Measurements from ENCODE around the gene RXFP1. TPM values are rescaled to one million over a fixed set of nuclear protein-coding genes. Genes with fewer than 3 reads are reported as not detected.
"Not testable (repeated sequence)": the region's sequence is repeated elsewhere in the genome, so short reads cannot be mapped to it uniquely, and the experiment has no call there.

The RXFP1 gene
- total and polyA plus RNA-seq, 2 experiments from 2014 or later, result 1.2 to 3.1 TPM

GRCh38 chr4:158652920-158653319 is 131.2 kb downstream of the RXFP1 start:
- WGBS, 2 experiments (ENCODE audit: low coverage in 1 of 2, low lambda C conversion rate in 2 of 2, missing lambda C conversion rate in 2 of 2), result 30 to 36% methylated on average over 2 of the region's 2 CpGs
- Histone ChIP-seq H3F3A (ENCODE audit: insufficient read depth) (no peaks in the 10 kb centered on the region), H3K4me3 (peak overlapping the region; percentile 23), H3K9me2 (ENCODE audit: insufficient read depth) (no peaks in the 10 kb centered on the region), H2AFZ (peak overlapping the region; percentile 87), H3K27me3 (replicated peaks; ENCODE audit: insufficient read depth) (no peaks in the 10 kb centered on the region), H3K79me2 (ENCODE audit: insufficient read depth) (no peaks in the 10 kb centered on the region), H3K36me3 (ENCODE audit: low read depth) (no peaks in the 10 kb centered on the region), H3K9ac (peak overlapping the region; percentile 40), H3K4me2 (ENCODE audit: unreplicated experiment) (peak overlapping the region; percentile 51), H3K4me1 (ENCODE audit: insufficient read depth) (peaks cover 14% of the 10 kb centered on the region; the same call in 1 of the 2 replicates), H4K20me1 (ENCODE audit: insufficient read depth) (no peaks in the 10 kb centered on the region), H3K27ac (no peak overlapping the region), H3K9me3 (ENCODE audit: low read depth) (no peaks in the 10 kb centered on the region)
- in situ Hi-C loops (cut with MboI), result no loop called here
- TF ChIP-seq EZH2 (IDR thresholded peaks at IDR 0.05; ENCODE audit: insufficient read depth, poor library complexity, severe bottlenecking) (no peak), EZH2phosphoT487 (IDR thresholded peaks at IDR 0.05; ENCODE audit: insufficient read depth, low read depth) (no peak)
- DNase-seq, result no peak

- H3K27me3 ChIP-seq (replicated peaks; ENCODE audit: insufficient read depth), result no peaks in the 10 kb centered on the region
- no peaks in the 10 kb centered on the region for H3K79me2 ChIP-seq (ENCODE audit: insufficient read depth)
- TF ChIP-seq EZH2 (IDR thresholded peaks at IDR 0.05; ENCODE audit: insufficient read depth, poor library complexity, severe bottlenecking) (no peak), EZH2phosphoT487 (IDR thresholded peaks at IDR 0.05; ENCODE audit: insufficient read depth, low read depth) (no peak)
- H3F3A ChIP-seq (ENCODE audit: insufficient read depth), result no peaks in the 10 kb centered on the region
- no peak overlapping the region for H3K27ac ChIP-seq
- no peaks in the 10 kb centered on the region for H3K36me3 ChIP-seq (ENCODE audit: low read depth)
- H3K4me2 ChIP-seq (ENCODE audit: unreplicated experiment), result no peak overlapping the region
- peaks cover 3% of the 10 kb centered on the region; the same call in 1 of the 2 replicates for H3K4me1 ChIP-seq (ENCODE audit: insufficient read depth)
- WGBS, 2 experiments (ENCODE audit: low coverage in 1 of 2, low lambda C conversion rate in 2 of 2, missing lambda C conversion rate in 2 of 2), result 46 to 52% methylated on average over 1 of the region's 1 CpG
- H3K4me3 ChIP-seq, result no peak overlapping the region
- no peak for DNase-seq
- H3K9me3 ChIP-seq (ENCODE audit: low read depth), result no peaks in the 10 kb centered on the region
- in situ Hi-C loops (cut with MboI), result no loop called here
- no peaks in the 10 kb centered on the region for H3K9me2 ChIP-seq (ENCODE audit: insufficient read depth)
- H4K20me1 ChIP-seq (ENCODE audit: insufficient read depth), result no peaks in the 10 kb centered on the region
- no peak overlapping the region for H3K9ac ChIP-seq
- no peak overlapping the region for H2AFZ ChIP-seq
These were observed 134.8 kb downstream of the RXFP1 start for GRCh38 chr4:158656439-158656838.

- Histone ChIP-seq H3K27ac (no peak overlapping the region), H3K36me3 (ENCODE audit: low read depth) (no peaks in the 10 kb centered on the region), H3K4me1 (ENCODE audit: insufficient read depth) (peaks cover 3% of the 10 kb centered on the region; the same call in 1 of the 2 replicates), H3K27me3 (replicated peaks; ENCODE audit: insufficient read depth) (no peaks in the 10 kb centered on the region), H3K4me2 (ENCODE audit: unreplicated experiment) (no peak overlapping the region), H4K20me1 (ENCODE audit: insufficient read depth) (no peaks in the 10 kb centered on the region), H3K9me2 (ENCODE audit: insufficient read depth) (no peaks in the 10 kb centered on the region), H3K9me3 (ENCODE audit: low read depth) (no peaks in the 10 kb centered on the region), H3K9ac (no peak overlapping the region), H3F3A (ENCODE audit: insufficient read depth) (no peaks in the 10 kb centered on the region), H2AFZ (no peak overlapping the region), H3K79me2 (ENCODE audit: insufficient read depth) (no peaks in the 10 kb centered on the region), H3K4me3 (no peak overlapping the region)
- in situ Hi-C loops (cut with MboI), result no loop called here
- WGBS, 2 experiments (ENCODE audit: low coverage in 1 of 2, low lambda C conversion rate in 2 of 2, missing lambda C conversion rate in 2 of 2), result 75 to 81% methylated on average over 8 to 11 of the region's 11 CpGs
- TF ChIP-seq EZH2phosphoT487 (IDR thresholded peaks at IDR 0.05; ENCODE audit: insufficient read depth, low read depth), result no peak
- TF ChIP-seq EZH2 (IDR thresholded peaks at IDR 0.05; ENCODE audit: insufficient read depth, poor library complexity, severe bottlenecking), result no peak
- DNase-seq, result no peak
These were observed 135.6 kb downstream of the RXFP1 start for GRCh38 chr4:158657291-158657690.

GRCh38 chr4:158663255-158663654 is 141.6 kb downstream of the RXFP1 start:
- H3K9ac ChIP-seq; H4K20me1 ChIP-seq (ENCODE audit: insufficient read depth); H3K4me3 ChIP-seq; H2AFZ ChIP-seq; DNase-seq; H3K9me3 ChIP-seq (ENCODE audit: low read depth); in situ Hi-C loops (cut with MboI); H3F3A ChIP-seq (ENCODE audit: insufficient read depth); H3K4me2 ChIP-seq (ENCODE audit: unreplicated experiment); H3K9me2 ChIP-seq (ENCODE audit: insufficient read depth); H3K27me3 ChIP-seq (replicated peaks; ENCODE audit: insufficient read depth); H3K4me1 ChIP-seq (ENCODE audit: insufficient read depth); H3K27ac ChIP-seq; H3K36me3 ChIP-seq (ENCODE audit: low read depth): not testable (repeated sequence)
- WGBS, 2 experiments (ENCODE audit: low coverage in 1 of 2, low lambda C conversion rate in 2 of 2, missing lambda C conversion rate in 2 of 2), result 70 to 73% methylated on average over 4 of the region's 4 CpGs
- H3K79me2 ChIP-seq (ENCODE audit: insufficient read depth), result peaks cover 18% of the 10 kb centered on the region

GRCh38 chr4:158663707-158664625 is 142.3 kb downstream of the RXFP1 start:
- H3K4me3 ChIP-seq; H3K36me3 ChIP-seq (ENCODE audit: low read depth); H4K20me1 ChIP-seq (ENCODE audit: insufficient read depth); H3K4me2 ChIP-seq (ENCODE audit: unreplicated experiment); H3F3A ChIP-seq (ENCODE audit: insufficient read depth); H3K4me1 ChIP-seq (ENCODE audit: insufficient read depth); DNase-seq; H3K27me3 ChIP-seq (replicated peaks; ENCODE audit: insufficient read depth); in situ Hi-C loops (cut with MboI); H3K9me2 ChIP-seq (ENCODE audit: insufficient read depth); H2AFZ ChIP-seq; H3K9ac ChIP-seq; H3K9me3 ChIP-seq (ENCODE audit: low read depth); H3K27ac ChIP-seq: not testable (repeated sequence)
- 75 to 76% methylated on average over 8 of the region's 8 CpGs for WGBS, 2 experiments (ENCODE audit: low coverage in 1 of 2, low lambda C conversion rate in 2 of 2, missing lambda C conversion rate in 2 of 2)
- peaks cover 25% of the 10 kb centered on the region for H3K79me2 ChIP-seq (ENCODE audit: insufficient read depth)
